PC-9 (cell line): ENCODE data around the gene ATXN2L.

Experiments used
- CTCF ChIP-seq: fragments of 200-600 bp; sonication (generic); conservative IDR thresholded peaks from 2 replicates; pipeline ENCODE4 v1.6.1; 2017; ENCODE audit warnings: mixed run types, antibody characterized with exemption, mild to moderate bottlenecking, moderate library complexity
- EZH2 ChIP-seq: fragments of 200-600 bp; sonication (generic); IDR thresholded peaks from 2 replicates; pipeline ENCODE4 v1.8.0; 2017; ENCODE audit warnings: antibody characterized with exemption, low read depth

- TF ChIP-seq CTCF (no peak), EZH2 (no peak)
Observed at GRCh38 chr16:28878083-28878926, 55.5 kb downstream of the ATXN2L start, which contains the start of gene ATP2A1.
